NCI-H1417 treated with DMSO at 0.1 percent for 48 hours (cell line): ENCODE results near the gene SMOC2.

Source experiments
- DNase-seq: peaks from one replicate; lab custom pipeline; 2025; lab: John Stamatoyannopoulos, UW

Gene SMOC2

GRCh38 chr6:168711666-168712300, 270.8 kb downstream of the SMOC2 start:
- DNase-seq: no peak

GRCh38 chr6:168712993-168713392, 272.0 kb downstream of the SMOC2 start:
- no peak for DNase-seq

GRCh38 chr6:168713839-168714238, 272.9 kb downstream of the SMOC2 start:
- DNase-seq: no peak

- no peak for DNase-seq
These were observed 273.7 kb downstream of the SMOC2 start for GRCh38 chr6:168714547-168715260.

GRCh38 chr6:168715643-168716481, 274.9 kb downstream of the SMOC2 start:
- DNase-seq: no peak

- no peak for DNase-seq
These were observed 275.6 kb downstream of the SMOC2 start for GRCh38 chr6:168716581-168716980.

GRCh38 chr6:168717491-168717890, 276.5 kb downstream of the SMOC2 start:
- DNase-seq: no peak
